Measurements from ENCODE around the gene MBD2. TPM values are rescaled to one million over a fixed set of nuclear protein-coding genes. Genes with fewer than 3 reads are reported as not detected.

MBD2 gene
- polyA plus RNA-seq, 1 donor (not counting 4 experiments of a cell fraction or from before 2014, with no cell fraction given): 212 TPM

- H2AFZ ChIP-seq (ENCODE audit: control insufficient read depth, low read length): no peak overlapping the region
- H3K4me3 ChIP-seq (ENCODE audit: control insufficient read depth in 2 of 3, extremely low read depth in 1 of 3, insufficient read depth in 2 of 3, low read depth in 1 of 3, low read length in 3 of 3): no peak overlapping the region
- dilution Hi-C loops (cut with MboI; ENCODE audit: extremely low pct_ligation_motif_present, low sequenced_read_pairs): no loop called here
- H3K79me2 ChIP-seq (ENCODE audit: control insufficient read depth, insufficient read depth, low read length): peaks cover 80% of the 10 kb centered on the region
- H3K27me3 ChIP-seq (ENCODE audit: control insufficient read depth, extremely low read depth, insufficient read depth, low read length): no peaks in the 10 kb centered on the region
- H3K9me1 ChIP-seq (ENCODE audit: control insufficient read depth, extremely low read depth, insufficient read depth, low read length): peaks cover 2% of the 10 kb centered on the region
- no peak overlapping the region for H3K27ac ChIP-seq (ENCODE audit: control insufficient read depth, insufficient read depth, low read length)
- peaks cover 2% of the 10 kb centered on the region for H4K20me1 ChIP-seq (ENCODE audit: control insufficient read depth, extremely low read depth, insufficient read depth, low read length)
- H3K36me3 ChIP-seq (ENCODE audit: control insufficient read depth in 2 of 2, extremely low read depth in 1 of 2, insufficient read depth in 2 of 2, low read length in 2 of 2): peaks cover 6 to 20% of the 10 kb centered on the region in 2 experiments
- no peaks in the 10 kb centered on the region for H3K9me3 ChIP-seq (ENCODE audit: control insufficient read depth, low read depth, low read length)
- no peak overlapping the region for H3K4me2 ChIP-seq (ENCODE audit: control insufficient read depth, extremely low read depth, insufficient read depth, low read depth, low read length)
- TF ChIP-seq CTCF (optimal IDR thresholded peaks at IDR 0.05 in 1 of 3, IDR thresholded peaks at IDR 0.05 in 1 of 3, conservative IDR thresholded peaks at IDR 0.05 in 1 of 3; ENCODE audit: extremely low read depth in 1 of 3, insufficient read depth in 2 of 3, low read length in 3 of 3) (no peak), EZH2 (IDR thresholded peaks at IDR 0.05; ENCODE audit: low read length) (no peak)
- FAIRE-seq: no peak
- DNase-seq (ENCODE audit: low read depth, low spot score): no peak
- H3K9ac ChIP-seq (ENCODE audit: control insufficient read depth, extremely low read depth, insufficient read depth, low read length): no peak overlapping the region
- H3K4me1 ChIP-seq (ENCODE audit: control insufficient read depth, extremely low read depth, insufficient read depth, low read length): peaks cover 9% of the 10 kb centered on the region
Observed at GRCh38 chr18:54197747-54198411, 26.6 kb downstream of the MBD2 start.

GRCh38 chr18:54193786-54194185 is 30.7 kb downstream of the MBD2 start:
- Histone ChIP-seq H3K27me3 (ENCODE audit: control insufficient read depth, extremely low read depth, insufficient read depth, low read length) (no peaks in the 10 kb centered on the region), H3K9me1 (ENCODE audit: control insufficient read depth, extremely low read depth, insufficient read depth, low read length) (peaks cover 2% of the 10 kb centered on the region), H3K4me3 (ENCODE audit: control insufficient read depth in 2 of 3, extremely low read depth in 1 of 3, insufficient read depth in 2 of 3, low read depth in 1 of 3, low read length in 3 of 3) (no peak overlapping the region), H2AFZ (ENCODE audit: control insufficient read depth, low read length) (no peak overlapping the region), H3K9ac (ENCODE audit: control insufficient read depth, extremely low read depth, insufficient read depth, low read length) (no peak overlapping the region), H3K4me1 (ENCODE audit: control insufficient read depth, extremely low read depth, insufficient read depth, low read length) (peaks cover 29% of the 10 kb centered on the region), H3K27ac (ENCODE audit: control insufficient read depth, insufficient read depth, low read length) (peak overlapping the region; percentile 77), H4K20me1 (ENCODE audit: control insufficient read depth, extremely low read depth, insufficient read depth, low read length) (peaks cover 2% of the 10 kb centered on the region), H3K9me3 (ENCODE audit: control insufficient read depth, low read depth, low read length) (no peaks in the 10 kb centered on the region), H3K79me2 (ENCODE audit: control insufficient read depth, insufficient read depth, low read length) (peaks cover 75% of the 10 kb centered on the region), H3K36me3 (ENCODE audit: control insufficient read depth in 2 of 2, extremely low read depth in 1 of 2, insufficient read depth in 2 of 2, low read length in 2 of 2) (peaks cover 3 to 12% of the 10 kb centered on the region in 2 experiments), H3K4me2 (ENCODE audit: control insufficient read depth, extremely low read depth, insufficient read depth, low read depth, low read length) (no peak overlapping the region)
- FAIRE-seq (no peak), DNase-seq (ENCODE audit: low read depth, low spot score) (no peak)
- dilution Hi-C loops (cut with MboI; ENCODE audit: extremely low pct_ligation_motif_present, low sequenced_read_pairs): no loop called here
- TF ChIP-seq CTCF (optimal IDR thresholded peaks at IDR 0.05 in 1 of 3, IDR thresholded peaks at IDR 0.05 in 1 of 3, conservative IDR thresholded peaks at IDR 0.05 in 1 of 3; ENCODE audit: extremely low read depth in 1 of 3, insufficient read depth in 2 of 3, low read length in 3 of 3) (no peak), EZH2 (IDR thresholded peaks at IDR 0.05; ENCODE audit: low read length) (no peak)

Data from keratinocyte (primary cell).